Mesenchymal stem cell (in vitro differentiated cells and primary cell): ENCODE results near the gene LRP4.

ENCODE experiments used
- DNase-seq: peaks from one replicate; pipeline ENCODE4 v3.0.0-alpha.2; 2013
- H2AFZ ChIP-seq: one replicate; pipeline ENCODE4 v1.6.1; 2013; ENCODE audit warnings: low read depth, mild to moderate bottlenecking, control low read depth, inconsistent platforms, low read length, moderate library complexity
- H2AK5ac ChIP-seq: 2 replicates; pipeline ENCODE4 v1.6.1; 2013; ENCODE audit warnings: low read length, moderate library complexity, mild to moderate bottlenecking, inconsistent platforms; ENCODE audit not compliant: severe bottlenecking
- H2BK120ac ChIP-seq: one replicate; pipeline ENCODE4 v1.6.1; 2013; ENCODE audit warnings: low read depth, mild to moderate bottlenecking, inconsistent platforms, low read length, moderate library complexity
- H2BK12ac ChIP-seq, 2 experiments: one replicate each; pipeline ENCODE4 v1.6.1; 2013; ENCODE audit warnings: inconsistent platforms in 2 of 2, low read length in 2 of 2, mild to moderate bottlenecking in 2 of 2, moderate library complexity in 2 of 2, control low read depth in 1 of 2
- H2BK15ac ChIP-seq: one replicate; pipeline ENCODE4 v1.6.1; 2013; ENCODE audit warnings: mild to moderate bottlenecking, low read depth, inconsistent platforms; ENCODE audit not compliant: poor library complexity, severe bottlenecking
- H2BK5ac ChIP-seq: 2 replicates; pipeline ENCODE4 v1.6.1; 2013; ENCODE audit warnings: low read depth, mild to moderate bottlenecking, low read length, control low read depth, inconsistent platforms; ENCODE audit not compliant: poor library complexity, severe bottlenecking
- H3K14ac ChIP-seq, 2 experiments: one replicate each; pipeline ENCODE4 v1.6.1; 2013; ENCODE audit warnings: inconsistent platforms in 2 of 2, low read length in 2 of 2, control low read depth in 1 of 2, mild to moderate bottlenecking in 1 of 2, moderate library complexity in 1 of 2
- H3K18ac ChIP-seq, 2 experiments: one replicate each; pipeline ENCODE4 v1.6.1; 2013; ENCODE audit warnings: inconsistent platforms in 2 of 2, low read length in 2 of 2, control low read depth in 1 of 2, low read depth in 1 of 2, mild to moderate bottlenecking in 1 of 2
- H3K23ac ChIP-seq, 2 experiments: one replicate each; pipeline ENCODE4 v1.6.1; 2013; ENCODE audit warnings: inconsistent platforms in 2 of 2, low read length in 2 of 2, mild to moderate bottlenecking in 2 of 2, moderate library complexity in 2 of 2, control low read depth in 1 of 2
- H3K27ac ChIP-seq: 2 replicates; pipeline ENCODE4 v1.5.1; 2013; ENCODE audit warnings: mild to moderate bottlenecking, moderate library complexity, low read length, control low read depth, inconsistent platforms; ENCODE audit not compliant: poor library complexity, severe bottlenecking
- H3K27me3 ChIP-seq, 2 experiments: 2 replicates each; pipeline versions ENCODE4 v1.6.1 to v1.7.0; 2013; ENCODE audit warnings: low read length in 2 of 2, mild to moderate bottlenecking in 2 of 2, moderate library complexity in 2 of 2, control low read depth in 1 of 2, inconsistent platforms in 1 of 2; ENCODE audit not compliant: control insufficient read depth in 1 of 2, insufficient read depth in 1 of 2
- H3K36me3 ChIP-seq, 2 experiments: 2 replicates each; pipeline versions ENCODE4 v1.6.1 to v1.7.0; 2013; ENCODE audit warnings: low read length in 2 of 2, control low read depth in 1 of 2, inconsistent platforms in 1 of 2, low read depth in 1 of 2, mild to moderate bottlenecking in 1 of 2; ENCODE audit not compliant: insufficient read depth in 2 of 2, control insufficient read depth in 1 of 2
- H3K4ac ChIP-seq, 2 experiments: one replicate each; pipeline ENCODE4 v1.6.1; 2013; ENCODE audit warnings: inconsistent platforms in 2 of 2, low read length in 2 of 2, mild to moderate bottlenecking in 2 of 2, moderate library complexity in 2 of 2, control low read depth in 1 of 2, low read depth in 1 of 2
- H3K4me1 ChIP-seq: 2 replicates; pipeline ENCODE4 v1.6.1; 2013; ENCODE audit warnings: low read depth, low read length, control low read depth; ENCODE audit not compliant: control insufficient read depth, insufficient read depth
- H3K4me2 ChIP-seq: 2 replicates; pipeline ENCODE4 v1.6.1; 2013; ENCODE audit warnings: low read length, mild to moderate bottlenecking, inconsistent platforms; ENCODE audit not compliant: poor library complexity, severe bottlenecking
- H3K4me3 ChIP-seq, 2 experiments: 2 replicates each; pipeline versions ENCODE4 v1.5.1 to v1.7.0; 2013; ENCODE audit warnings: low read length in 2 of 2, mild to moderate bottlenecking in 2 of 2, control low read depth in 1 of 2, low read depth in 1 of 2; ENCODE audit not compliant: insufficient read depth in 1 of 2
- H3K79me1 ChIP-seq: replicated peaks from 2 replicates; pipeline ENCODE4 v1.6.1; 2013; ENCODE audit warnings: mild to moderate bottlenecking, control low read depth, low read length, inconsistent platforms; ENCODE audit not compliant: poor library complexity, severe bottlenecking
- H3K9ac ChIP-seq: 2 replicates; pipeline ENCODE4 v1.7.0; 2013; ENCODE audit warnings: mild to moderate bottlenecking, low read length, moderate library complexity
- H3K9me3 ChIP-seq: 2 replicates; pipeline ENCODE4 v1.7.0; 2013; ENCODE audit warnings: mild to moderate bottlenecking, low read length; ENCODE audit not compliant: control insufficient read depth
- H4K8ac ChIP-seq: one replicate; pipeline ENCODE4 v1.6.1; 2013; ENCODE audit warnings: inconsistent platforms, mild to moderate bottlenecking, low read length, moderate library complexity
- H4K91ac ChIP-seq: one replicate; pipeline ENCODE4 v1.6.1; 2013; ENCODE audit warnings: mild to moderate bottlenecking, low read length, inconsistent platforms
- WGBS: methylation state at CpG from one replicate; pipeline ENCODE4 v1.1.7; 2013; ENCODE audit warnings: mixed read lengths; 5-methylcytosine and 5-hydroxymethylcytosine counted together

The LRP4 gene

DNA sequence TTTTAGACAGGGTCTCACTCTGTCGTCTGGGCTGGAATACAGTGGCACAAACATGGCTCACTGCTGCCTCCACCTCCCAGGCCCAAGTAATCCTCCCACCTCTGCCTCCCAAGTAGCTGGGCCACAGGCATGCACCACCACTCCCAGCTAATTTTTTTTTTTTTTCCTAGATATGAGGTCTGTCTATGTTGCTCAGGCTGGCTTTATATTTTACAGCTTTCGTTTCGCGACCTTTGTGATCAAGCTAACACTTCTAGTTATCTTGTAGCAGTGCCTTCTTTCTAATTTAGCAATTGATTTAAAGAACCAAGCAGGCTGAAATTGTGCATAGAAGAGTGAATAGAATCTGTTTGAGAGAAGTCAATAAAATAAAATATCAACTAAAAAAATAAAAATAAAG lies 83.5 kb downstream of the LRP4 start:
- Histone ChIP-seq H4K8ac (no peak overlapping the region), H3K23ac (no peak overlapping the region), H2AFZ (no peak overlapping the region), H3K9ac (no peak overlapping the region), H2BK15ac (no peak overlapping the region), H2BK5ac (no peak overlapping the region), H3K79me1 (no peaks in the 10 kb centered on the region), H4K91ac (no peak overlapping the region), H3K18ac (no peak overlapping the region), H3K4me1 (peaks cover 1% of the 10 kb centered on the region), H3K4ac (no peak overlapping the region), H3K4me2 (no peak overlapping the region), H2BK120ac (no peak overlapping the region), H3K9me3 (no peaks in the 10 kb centered on the region), H2BK12ac (no peak overlapping the region), H3K27me3 (no peaks in the 10 kb centered on the region), H3K4me3 (no peak overlapping the region), H3K14ac (no peak overlapping the region), H3K27ac (no peak overlapping the region), H2AK5ac (no peak overlapping the region), H3K36me3 (no peaks in the 10 kb centered on the region)
- 96% methylated on average over 4 of the region's 4 CpGs for WGBS
- DNase-seq = no peak

DNA sequence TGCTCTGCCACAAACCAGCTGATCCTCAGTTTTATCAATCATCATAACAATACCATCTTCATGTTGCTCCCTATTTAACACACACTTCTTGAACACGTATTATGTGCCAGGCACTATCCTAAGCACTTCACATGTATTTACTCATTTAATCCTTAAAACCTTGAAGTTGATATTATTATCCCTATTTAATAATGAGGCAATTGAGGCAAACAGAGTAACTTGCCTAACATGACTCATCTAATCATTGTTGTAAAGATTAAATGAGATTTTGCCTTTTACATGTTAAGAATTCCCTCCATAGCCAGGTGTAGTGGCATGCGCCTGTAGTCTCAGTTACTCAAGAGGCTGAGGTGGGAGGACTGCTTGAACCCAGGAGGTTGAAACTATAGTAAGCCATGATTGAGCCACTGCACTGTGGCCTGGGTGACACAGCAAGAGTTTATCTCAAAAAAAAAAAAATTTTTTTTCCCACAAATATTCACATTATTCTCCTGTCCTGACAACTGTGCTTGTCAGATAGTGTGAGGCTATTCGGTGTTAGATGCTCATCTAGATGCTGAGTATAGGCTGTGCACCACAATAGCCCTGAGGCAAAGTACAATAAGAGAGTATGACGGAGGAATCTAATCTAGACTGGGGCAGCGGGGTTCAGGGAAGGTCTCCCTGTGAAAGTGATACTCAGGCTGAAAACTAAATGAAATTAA lies 85.7 kb downstream of the LRP4 start:
- WGBS = 96% methylated on average over 3 of the region's 5 CpGs
- Histone ChIP-seq H3K23ac (no peak overlapping the region), H3K27me3 (no peaks in the 10 kb centered on the region), H3K4me2 (no peak overlapping the region), H2BK120ac (no peak overlapping the region), H2AK5ac (peak overlapping the region; percentile 47), H3K4me1 (peaks cover 1% of the 10 kb centered on the region), H3K36me3 (no peaks in the 10 kb centered on the region), H3K14ac (no peak overlapping the region), H2BK5ac (no peak overlapping the region), H3K4ac (no peak overlapping the region), H2BK15ac (no peak overlapping the region), H3K18ac (no peak overlapping the region), H3K79me1 (no peaks in the 10 kb centered on the region), H2BK12ac (no peak overlapping the region), H3K9ac (no peak overlapping the region), H2AFZ (no peak overlapping the region), H3K4me3 (no peak overlapping the region), H4K8ac (peak overlapping the region; percentile 33), H3K27ac (no peak overlapping the region), H3K9me3 (no peaks in the 10 kb centered on the region), H4K91ac (no peak overlapping the region)
- DNase-seq = no peak

DNA sequence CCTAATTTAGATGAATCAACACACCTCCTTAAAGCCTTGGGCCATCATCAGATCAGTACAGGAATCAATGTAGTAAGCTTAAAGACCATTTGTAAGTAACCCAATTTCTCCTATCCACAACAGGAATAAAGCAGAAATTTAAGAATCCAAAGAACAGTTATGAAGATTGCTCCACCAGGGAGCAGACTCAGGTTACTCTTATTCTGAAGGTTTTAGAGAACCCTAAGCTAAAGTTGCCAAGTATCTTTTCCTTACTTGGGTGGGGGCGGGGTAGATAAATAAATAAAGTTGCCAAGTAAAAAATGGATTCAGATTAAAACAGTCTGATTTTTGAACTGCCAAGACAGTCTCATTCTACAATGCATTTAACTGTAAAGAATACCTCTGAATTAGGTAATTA lies 90.4 kb downstream of the LRP4 start:
- H3K4ac ChIP-seq = no peak overlapping the region
- no peak overlapping the region for H3K14ac ChIP-seq
- no peak overlapping the region for H2BK5ac ChIP-seq
- H3K79me1 ChIP-seq = no peaks in the 10 kb centered on the region
- H3K23ac ChIP-seq = no peak overlapping the region
- H2BK120ac ChIP-seq = no peak overlapping the region
- H2AK5ac ChIP-seq = no peak overlapping the region
- no peaks in the 10 kb centered on the region for H3K9me3 ChIP-seq
- whole genome bisulfite sequencing = no CpG with 5 or more reads among the region's 1 CpG
- no peak overlapping the region for H4K8ac ChIP-seq
- no peaks in the 10 kb centered on the region for H3K36me3 ChIP-seq
- no peak overlapping the region for H2BK15ac ChIP-seq
- H3K4me3 ChIP-seq = no peak overlapping the region
- no peak overlapping the region for H3K18ac ChIP-seq
- no peak for DNase-seq
- H3K4me2 ChIP-seq = no peak overlapping the region
- no peaks in the 10 kb centered on the region for H3K27me3 ChIP-seq
- H2BK12ac ChIP-seq = no peak overlapping the region
- peak overlapping the region; percentile 90 for H3K9ac ChIP-seq
- no peaks in the 10 kb centered on the region for H3K4me1 ChIP-seq
- H3K27ac ChIP-seq = no peak overlapping the region
- no peak overlapping the region for H4K91ac ChIP-seq
- no peak overlapping the region for H2AFZ ChIP-seq

DNA sequence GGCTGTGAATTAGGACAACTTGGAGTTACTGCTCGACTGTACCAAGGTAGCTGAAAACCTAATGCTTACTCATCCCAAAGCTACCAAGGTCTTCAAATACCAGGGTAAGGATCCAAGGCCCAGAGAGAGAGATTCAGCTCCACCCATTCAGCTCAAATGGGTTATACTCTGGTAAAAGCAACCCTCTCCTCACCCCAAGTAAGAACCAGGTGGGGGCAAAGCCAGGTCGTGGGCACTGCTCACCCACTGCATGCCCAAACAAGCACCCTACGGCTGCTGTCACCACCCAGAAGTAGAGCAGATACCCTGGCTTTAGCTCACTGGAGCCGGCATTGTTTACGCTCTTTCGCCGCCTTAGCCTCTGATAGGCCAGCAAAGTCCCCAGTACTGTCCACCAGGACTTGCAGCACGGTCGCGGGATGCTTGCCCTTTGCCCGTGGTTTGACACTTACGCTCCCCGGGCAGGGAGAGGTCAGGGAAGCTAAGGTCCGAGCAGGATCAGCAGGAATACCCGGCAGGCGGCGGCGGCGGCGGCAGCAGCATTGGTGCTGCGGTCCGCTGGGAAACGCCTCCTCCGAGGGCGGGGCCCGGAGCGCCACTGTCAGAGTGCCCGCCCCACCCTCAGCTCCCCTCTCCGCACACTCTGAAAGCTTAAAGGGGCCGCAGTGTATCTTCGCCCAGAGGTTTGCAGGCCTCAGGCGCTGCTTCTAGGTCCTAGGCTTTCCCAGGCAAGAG lies 91.9 kb downstream of the LRP4 start:
- H3K79me1 ChIP-seq = no peaks in the 10 kb centered on the region
- WGBS = 5% methylated on average over 32 of the region's 32 CpGs
- H2AFZ ChIP-seq = peak overlapping the region; percentile 84
- H3K4me2 ChIP-seq = peak overlapping the region; percentile 87
- peak overlapping the region; percentile 90 for H3K9ac ChIP-seq
- H3K9me3 ChIP-seq = no peaks in the 10 kb centered on the region
- no peak overlapping the region for H4K8ac ChIP-seq
- peak overlapping the region; percentile 72 to 96 for H3K4me3 ChIP-seq
- peaks cover 1% of the 10 kb centered on the region for H3K4me1 ChIP-seq
- no peak overlapping the region for H3K4ac ChIP-seq
- H2BK120ac ChIP-seq = no peak overlapping the region
- peak; percentile 86 for DNase-seq
- H3K27me3 ChIP-seq = no peaks in the 10 kb centered on the region
- H2AK5ac ChIP-seq = no peak overlapping the region
- peak overlapping the region in 1 of 2 experiments; percentile 15 for H2BK12ac ChIP-seq
- H3K36me3 ChIP-seq = no peaks in the 10 kb centered on the region
- no peak overlapping the region for H3K14ac ChIP-seq
- H2BK5ac ChIP-seq = no peak overlapping the region
- peak overlapping the region in 1 of 2 experiments; percentile 88 for H3K18ac ChIP-seq
- H4K91ac ChIP-seq = no peak overlapping the region
- peak overlapping the region; percentile 37 for H3K27ac ChIP-seq
- peak overlapping the region in 1 of 2 experiments; percentile 95 for H3K23ac ChIP-seq
- no peak overlapping the region for H2BK15ac ChIP-seq
